Neural cell (in vitro differentiated cells): ENCODE measurements around the gene DLGAP4.

Source experiments
- POLR2AphosphoS5 ChIP-seq: IDR thresholded peaks from 2 replicates; pipeline ENCODE4 v1.6.1; 2012
- RAD21 ChIP-seq: fragments of 450-650 bp; conservative IDR thresholded peaks from 2 replicates; pipeline ENCODE4 v1.6.1; 2014; ENCODE audit warnings: antibody characterized with exemption, mild to moderate bottlenecking, moderate library complexity
- SMC3 ChIP-seq: fragments of 450-650 bp; conservative IDR thresholded peaks from 2 replicates; pipeline ENCODE4 v1.6.1; 2014; ENCODE audit warnings: antibody characterized with exemption, mild to moderate bottlenecking, moderate library complexity; ENCODE audit not compliant: poor library complexity
- TAF1 ChIP-seq: IDR thresholded peaks from 2 replicates; pipeline ENCODE4 v1.6.1; 2012; ENCODE audit warnings: low read depth
- TF ChIP-seq, protein P1 (sequence below): fragments of 450-650 bp; IDR thresholded peaks from 2 replicates; pipeline ENCODE4 v1.5.1; 2014; ENCODE audit warnings: antibody characterized with exemption, mild to moderate bottlenecking, moderate library complexity; ENCODE audit not compliant: poor library complexity, severe bottlenecking

DNA sequence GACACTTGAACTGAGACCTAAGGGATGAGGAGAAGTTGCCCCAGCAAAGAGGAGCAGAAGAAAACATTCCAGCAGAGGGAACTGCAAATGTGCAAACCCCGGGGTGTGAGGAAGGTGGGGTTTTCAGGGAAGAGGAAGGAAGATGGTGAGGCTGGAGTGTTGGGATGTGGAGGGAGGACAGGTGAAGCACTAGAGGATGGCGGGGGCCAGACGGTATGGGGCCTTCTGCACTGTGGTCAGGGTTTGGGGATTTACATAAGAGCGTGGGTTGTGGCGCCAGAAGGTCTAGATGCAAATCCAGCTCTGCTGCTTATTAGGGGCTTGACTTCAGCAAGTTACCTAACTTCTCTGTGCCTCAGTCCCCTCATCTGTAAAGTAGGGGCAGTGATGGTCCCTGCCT, 16.0 kb downstream of the DLGAP4 start:
- TF ChIP-seq POLR2AphosphoS5 (no peak), SMC3 (no peak), TAF1 (no peak), RAD21 (no peak)
- TF ChIP-seq, protein P1, sequence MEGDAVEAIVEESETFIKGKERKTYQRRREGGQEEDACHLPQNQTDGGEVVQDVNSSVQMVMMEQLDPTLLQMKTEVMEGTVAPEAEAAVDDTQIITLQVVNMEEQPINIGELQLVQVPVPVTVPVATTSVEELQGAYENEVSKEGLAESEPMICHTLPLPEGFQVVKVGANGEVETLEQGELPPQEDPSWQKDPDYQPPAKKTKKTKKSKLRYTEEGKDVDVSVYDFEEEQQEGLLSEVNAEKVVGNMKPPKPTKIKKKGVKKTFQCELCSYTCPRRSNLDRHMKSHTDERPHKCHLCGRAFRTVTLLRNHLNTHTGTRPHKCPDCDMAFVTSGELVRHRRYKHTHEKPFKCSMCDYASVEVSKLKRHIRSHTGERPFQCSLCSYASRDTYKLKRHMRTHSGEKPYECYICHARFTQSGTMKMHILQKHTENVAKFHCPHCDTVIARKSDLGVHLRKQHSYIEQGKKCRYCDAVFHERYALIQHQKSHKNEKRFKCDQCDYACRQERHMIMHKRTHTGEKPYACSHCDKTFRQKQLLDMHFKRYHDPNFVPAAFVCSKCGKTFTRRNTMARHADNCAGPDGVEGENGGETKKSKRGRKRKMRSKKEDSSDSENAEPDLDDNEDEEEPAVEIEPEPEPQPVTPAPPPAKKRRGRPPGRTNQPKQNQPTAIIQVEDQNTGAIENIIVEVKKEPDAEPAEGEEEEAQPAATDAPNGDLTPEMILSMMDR, result no peak
